HG03135 (cell line): ENCODE measurements around the gene MAGI2.

Experiments
- ATAC-seq: cut with Tn5 transposase; IDR thresholded peaks from one replicate; pipeline ENCODE4 v1.9.1; 2021; ENCODE audit warnings: mild to moderate bottlenecking, moderate library complexity; ENCODE audit not compliant: unreplicated experiment

MAGI2 gene

DNA sequence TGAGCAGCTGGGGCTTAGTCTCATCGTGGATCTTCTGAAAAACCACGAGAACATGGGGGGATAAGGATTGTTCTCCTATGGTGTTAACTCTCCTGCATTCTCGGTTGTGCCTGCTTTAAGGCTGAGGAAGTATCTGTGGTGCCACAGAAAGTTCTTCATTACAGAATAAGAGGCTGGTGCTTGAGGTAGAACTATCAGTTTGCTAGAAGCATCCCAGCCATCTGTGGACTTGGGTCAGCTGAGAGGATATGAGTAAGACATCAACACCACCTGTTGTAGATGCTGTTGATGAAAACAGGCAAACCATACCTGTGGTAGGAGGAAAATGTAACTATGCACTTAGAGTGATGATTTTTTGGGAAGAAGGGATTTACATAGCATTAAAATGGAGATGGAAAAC is 1238.3 kb downstream of the MAGI2 start:
- ATAC-seq, result no peak

- ATAC-seq, result no peak
Observed at GRCh38 chr7:78213402-78213801, 1240.1 kb downstream of the MAGI2 start.

DNA sequence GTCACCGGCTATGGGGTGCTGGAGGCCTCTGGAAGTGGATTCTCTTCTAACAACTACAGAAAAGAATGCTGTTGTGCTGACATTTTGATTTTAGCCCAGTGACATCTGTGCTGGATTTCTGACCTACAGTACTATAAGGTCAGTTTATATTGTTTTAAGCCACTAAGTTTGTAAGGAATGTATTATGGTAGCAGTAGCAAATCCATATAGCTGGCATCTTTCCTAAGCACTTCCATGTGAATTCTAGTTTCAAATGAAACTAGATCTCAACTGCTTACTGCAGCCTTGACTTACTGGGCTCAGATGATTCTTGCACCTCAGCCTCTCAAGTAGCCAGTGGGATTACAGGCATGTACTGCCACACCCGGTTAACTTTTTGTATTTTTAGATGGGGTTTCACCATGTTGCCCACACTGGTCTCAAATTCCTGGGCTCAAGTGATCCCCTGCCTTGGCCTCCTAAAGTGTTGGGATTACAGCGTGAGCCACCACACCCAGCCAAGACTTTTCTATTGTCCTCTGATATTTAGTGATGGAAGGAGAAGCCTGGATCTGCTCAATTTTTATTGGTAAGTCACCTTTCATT is 1240.9 kb downstream of the MAGI2 start:
- ATAC-seq, result no peak

DNA sequence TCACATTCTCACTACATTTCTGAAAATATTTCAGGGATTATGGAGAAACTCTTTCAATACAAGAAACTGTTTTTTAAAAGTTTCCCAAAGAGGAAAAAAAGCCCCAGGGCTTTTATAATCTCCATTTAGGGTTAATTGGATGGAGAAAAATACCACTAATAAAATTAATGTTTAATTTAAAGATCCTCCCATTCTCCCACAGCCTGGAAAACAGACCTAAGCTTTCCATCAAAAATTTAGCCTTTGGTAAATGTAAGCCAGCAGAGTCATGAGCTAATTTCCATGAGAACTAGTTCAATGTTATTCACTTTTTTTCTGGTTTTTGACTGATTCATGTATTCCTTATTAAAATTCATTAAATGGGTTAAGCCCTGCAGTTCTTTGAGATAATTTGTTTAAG is 1246.2 kb downstream of the MAGI2 start:
- no peak for ATAC-seq

- ATAC-seq, result no peak
Observed at GRCh38 chr7:78206769-78207168, 1246.7 kb downstream of the MAGI2 start.

DNA sequence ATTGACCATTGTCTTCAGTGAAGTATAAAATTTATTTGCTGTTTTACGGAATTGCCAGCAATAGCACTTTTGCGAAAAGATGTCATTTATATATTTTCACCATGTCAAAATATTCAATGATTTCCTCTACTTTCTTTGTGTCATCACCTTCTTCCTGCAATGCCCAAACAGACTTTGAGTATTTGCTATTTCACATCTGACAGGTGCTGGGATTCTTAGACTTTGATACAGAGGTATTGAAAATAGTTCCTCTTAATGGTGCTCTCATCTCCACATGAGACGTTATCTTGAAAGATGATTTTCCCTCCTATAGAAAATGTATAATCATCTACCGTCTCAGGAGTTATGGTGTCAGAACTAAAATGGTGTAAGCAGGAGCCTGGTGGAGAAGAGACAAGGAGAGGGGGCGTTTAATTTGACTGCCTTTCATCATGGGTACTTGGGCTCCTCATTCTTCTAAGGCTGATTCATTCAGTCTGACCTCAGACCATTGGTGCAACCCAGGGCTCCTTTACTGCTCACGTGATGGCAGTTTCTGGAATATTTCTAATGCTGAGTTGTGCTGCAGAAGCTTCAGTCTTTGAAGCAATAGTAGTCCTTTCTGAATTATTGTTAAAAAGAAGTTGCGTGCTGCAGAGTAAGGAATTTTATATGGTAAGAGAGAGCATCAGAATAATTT is 1250.3 kb downstream of the MAGI2 start:
- no peak for ATAC-seq

GRCh38 chr7:78198756-78199155 is 1254.7 kb downstream of the MAGI2 start:
- no peak for ATAC-seq

GRCh38 chr7:78197447-78197846 is 1256.0 kb downstream of the MAGI2 start:
- ATAC-seq, result no peak

- ATAC-seq, result no peak
Observed at GRCh38 chr7:78195281-78195680, 1258.2 kb downstream of the MAGI2 start.

DNA sequence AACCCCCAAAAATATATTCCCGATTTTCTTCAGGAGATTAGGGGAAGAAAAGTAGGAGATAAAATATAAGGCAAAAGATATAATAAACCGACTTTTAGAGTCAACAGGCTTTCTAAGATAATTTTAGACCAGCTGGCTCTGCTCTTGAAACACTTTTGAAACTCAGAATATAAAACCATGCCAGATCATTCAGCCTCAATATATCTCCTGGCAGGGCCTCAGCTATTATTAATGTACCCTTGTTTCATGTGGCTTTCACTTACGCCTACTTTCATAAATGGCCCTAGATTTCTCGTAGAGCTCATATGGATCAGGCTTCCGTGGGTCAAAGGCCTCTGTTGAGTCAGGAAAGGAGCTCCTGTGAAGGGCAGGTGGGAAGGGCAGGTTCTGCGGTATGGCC is 1258.9 kb downstream of the MAGI2 start:
- no peak for ATAC-seq

GRCh38 chr7:78191475-78192079 is 1261.9 kb downstream of the MAGI2 start:
- ATAC-seq, result no peak

DNA sequence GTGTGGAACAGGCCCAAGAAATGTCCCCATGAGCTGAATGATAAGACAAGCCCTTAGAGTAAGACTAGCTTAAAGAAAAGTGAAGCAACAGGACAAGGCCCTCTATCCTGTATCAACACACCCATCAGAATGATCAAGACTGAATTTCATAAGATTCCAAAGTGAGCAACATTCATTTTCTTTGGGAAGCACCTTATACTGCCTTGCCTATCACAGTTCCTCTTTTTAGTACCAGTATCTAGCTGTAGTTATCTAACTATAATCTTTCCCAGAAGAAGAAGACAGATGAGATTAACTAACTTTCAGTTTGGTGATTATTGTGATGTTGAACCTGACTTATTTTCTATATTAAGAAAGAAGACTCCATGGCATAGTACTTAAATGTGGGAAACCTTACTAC is 1263.7 kb downstream of the MAGI2 start:
- no peak for ATAC-seq

GRCh38 chr7:78185149-78185745 is 1268.2 kb downstream of the MAGI2 start:
- ATAC-seq, result no peak

DNA sequence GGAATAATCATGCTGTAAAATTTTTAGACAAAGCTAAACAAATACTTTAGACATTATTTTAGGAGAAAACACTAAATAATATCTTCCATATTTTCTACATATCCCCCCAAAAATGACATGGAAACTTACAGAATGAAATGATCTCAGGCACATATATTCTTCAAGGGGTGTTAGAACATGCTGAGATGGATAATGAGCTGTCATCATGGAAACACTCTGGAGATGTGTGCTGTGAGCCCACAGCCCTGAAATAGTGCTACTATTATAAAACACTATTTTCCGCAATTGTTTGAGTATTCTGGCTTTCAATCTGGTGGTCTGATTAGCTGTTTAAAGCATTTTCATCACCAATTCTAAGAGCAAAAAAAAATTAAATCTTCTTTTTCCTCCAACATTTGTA is 1269.2 kb downstream of the MAGI2 start:
- no peak for ATAC-seq

DNA sequence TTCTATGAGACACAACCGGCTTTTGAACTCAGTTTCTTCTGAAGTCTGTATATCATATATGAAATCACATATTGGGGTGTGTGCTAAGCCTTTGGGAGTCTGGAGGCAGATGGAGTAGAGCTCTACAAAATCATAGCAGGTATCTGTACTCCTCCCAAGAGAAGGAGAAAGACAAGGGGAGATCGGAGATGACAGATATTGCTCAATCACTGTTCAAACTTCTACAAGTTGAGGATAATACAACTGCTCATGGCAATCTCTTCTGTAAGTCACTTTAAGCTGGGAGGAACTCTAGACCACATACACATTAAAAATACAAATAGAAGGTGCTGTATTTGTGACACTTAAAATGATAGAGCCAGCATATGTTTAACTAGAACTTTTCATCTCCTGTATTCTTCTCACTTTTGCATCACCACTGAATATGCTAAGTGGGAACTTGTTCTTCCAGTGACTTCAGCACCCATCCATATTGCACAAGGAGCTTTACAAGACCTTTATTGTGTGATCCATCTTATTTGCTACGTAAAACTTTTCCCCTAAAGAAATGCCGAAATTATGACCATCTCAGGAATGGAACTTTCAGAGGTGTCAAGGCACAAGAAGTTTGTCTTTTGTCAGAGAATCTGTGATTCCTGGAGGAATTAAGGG is 1273.5 kb downstream of the MAGI2 start:
- no peak for ATAC-seq

- no peak for ATAC-seq
Observed at GRCh38 chr7:78179211-78179610, 1274.3 kb downstream of the MAGI2 start.

DNA sequence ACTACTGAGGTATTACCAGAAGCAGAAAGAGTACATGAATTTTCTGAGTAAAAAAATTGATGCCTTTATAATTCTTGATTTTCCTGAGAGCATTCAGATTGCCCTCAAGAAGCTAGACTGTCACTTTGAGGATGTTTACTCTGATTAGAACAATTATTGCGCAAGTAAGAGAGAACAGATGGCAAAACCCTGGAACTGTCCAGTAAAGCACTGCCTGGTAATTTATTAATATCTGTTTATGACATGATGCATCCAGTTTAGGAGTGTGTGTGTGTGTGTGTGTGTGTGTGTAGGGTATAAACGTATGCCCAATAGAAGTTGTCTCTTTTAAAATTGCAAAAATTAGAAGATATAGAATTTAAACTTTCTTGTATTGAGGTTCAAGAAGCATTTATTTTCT is 1275.1 kb downstream of the MAGI2 start:
- ATAC-seq, result no peak

GRCh38 chr7:78176171-78176570 is 1277.3 kb downstream of the MAGI2 start:
- ATAC-seq, result no peak

DNA sequence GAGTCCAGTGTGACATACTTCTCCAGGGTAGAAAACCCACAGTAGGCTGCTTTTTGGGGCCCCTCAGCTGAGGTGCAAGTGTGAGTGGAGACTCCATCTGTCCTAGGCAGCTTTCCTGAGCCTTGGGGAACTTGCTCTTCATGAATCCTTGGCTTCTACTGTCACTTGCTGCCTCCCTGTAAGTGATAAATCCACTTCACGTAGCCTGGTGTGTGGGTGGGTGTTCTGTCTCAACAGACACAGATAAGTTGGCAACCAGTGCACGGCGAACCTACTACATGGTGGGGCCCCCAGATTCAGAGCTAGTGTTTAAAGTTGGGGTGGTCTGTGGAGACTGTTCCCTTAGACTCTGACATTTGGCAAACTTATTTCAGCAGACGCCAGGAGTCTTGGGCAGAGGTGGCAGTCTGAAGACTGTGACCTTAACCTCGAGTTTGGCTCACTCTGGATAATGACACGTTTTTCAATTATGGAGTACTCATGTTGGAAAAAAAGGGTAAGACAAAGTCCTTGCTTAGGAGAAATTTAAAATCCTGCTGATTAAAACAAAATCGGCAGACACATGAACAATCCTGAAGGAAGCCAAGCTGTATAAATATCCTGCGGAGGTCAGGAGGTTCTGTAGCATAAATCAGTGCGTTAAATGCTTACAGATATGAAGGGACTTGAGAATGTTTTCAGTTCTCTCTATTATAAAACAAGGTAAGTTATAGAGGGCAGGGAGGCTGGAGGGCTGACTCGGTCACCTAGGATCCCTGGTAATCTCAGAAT is 1278.0 kb downstream of the MAGI2 start:
- no peak for ATAC-seq

- no peak for ATAC-seq
Observed at GRCh38 chr7:78173666-78174065, 1279.8 kb downstream of the MAGI2 start.
